Islet precursor cell (in vitro differentiated cells): ENCODE data around the gene SCN8A.

Experiments used
- DNase-seq: peaks from one replicate; pipeline ENCODE4 v3.0.0-alpha.2; 2018

The SCN8A gene

GRCh38 chr12:51675071-51675803, 84.2 kb downstream of the SCN8A start:
- DNase-seq, result no peak

DNA sequence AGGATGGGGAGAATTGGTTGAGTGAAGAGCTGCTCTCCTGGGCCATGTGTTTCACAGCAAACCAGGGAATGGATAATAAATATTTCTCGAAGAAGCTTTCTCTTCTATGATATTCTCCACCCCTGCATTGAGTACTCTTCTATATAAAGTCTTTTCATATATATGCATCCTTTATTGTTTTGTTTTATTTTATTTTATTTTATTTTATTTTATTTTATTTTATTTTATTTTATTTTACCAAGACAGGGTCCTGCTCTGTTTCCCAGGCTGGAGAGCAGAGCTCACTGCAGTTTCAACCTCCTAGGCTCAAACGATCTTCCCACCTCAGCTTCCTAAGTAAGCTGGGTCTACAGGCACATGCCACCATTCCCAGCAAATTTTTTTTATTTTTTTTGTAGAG, 85.8 kb downstream of the SCN8A start:
- no peak for DNase-seq

- DNase-seq, result no peak
Measured at GRCh38 chr12:51677284-51677968, 86.4 kb downstream of the SCN8A start.

DNA sequence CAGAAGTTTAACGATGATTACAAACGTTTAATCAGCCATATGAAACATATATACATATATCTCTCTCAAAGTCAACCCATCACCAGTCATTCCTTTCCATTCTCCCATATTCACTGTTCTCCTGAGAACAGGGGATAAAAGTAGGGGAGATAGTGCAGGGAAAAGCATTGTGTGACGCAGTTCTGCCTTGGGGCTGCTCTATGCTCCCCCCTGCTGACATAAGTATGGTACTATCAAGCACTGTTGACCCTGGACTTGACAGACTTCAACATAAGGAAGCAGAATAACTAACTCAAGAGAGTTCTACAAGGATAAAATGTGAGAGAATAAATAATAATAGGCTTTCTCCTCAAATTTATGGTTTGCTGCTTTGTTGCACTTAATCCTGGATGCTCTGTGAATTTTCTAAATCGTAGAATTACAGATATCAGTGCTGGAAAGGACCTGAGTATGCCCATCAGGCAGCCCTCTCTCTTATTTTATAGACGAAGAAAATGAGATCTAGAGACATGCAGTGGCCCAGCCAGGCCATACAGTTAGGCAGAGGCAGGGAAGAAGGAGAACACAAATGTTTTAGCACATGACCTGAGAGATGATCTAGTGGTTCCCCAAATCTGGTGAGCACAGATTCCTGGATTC, 87.2 kb downstream of the SCN8A start:
- DNase-seq, result peak; percentile 73

- DNase-seq, result no peak
Measured at GRCh38 chr12:51682981-51683380, 91.9 kb downstream of the SCN8A start.

- no peak for DNase-seq
Measured at GRCh38 chr12:51683763-51684357, 92.8 kb downstream of the SCN8A start.

- DNase-seq, result no peak
Measured at GRCh38 chr12:51686727-51687126, 95.7 kb downstream of the SCN8A start.

- no peak for DNase-seq
Measured at GRCh38 chr12:51687177-51687576, 96.1 kb downstream of the SCN8A start.

DNA sequence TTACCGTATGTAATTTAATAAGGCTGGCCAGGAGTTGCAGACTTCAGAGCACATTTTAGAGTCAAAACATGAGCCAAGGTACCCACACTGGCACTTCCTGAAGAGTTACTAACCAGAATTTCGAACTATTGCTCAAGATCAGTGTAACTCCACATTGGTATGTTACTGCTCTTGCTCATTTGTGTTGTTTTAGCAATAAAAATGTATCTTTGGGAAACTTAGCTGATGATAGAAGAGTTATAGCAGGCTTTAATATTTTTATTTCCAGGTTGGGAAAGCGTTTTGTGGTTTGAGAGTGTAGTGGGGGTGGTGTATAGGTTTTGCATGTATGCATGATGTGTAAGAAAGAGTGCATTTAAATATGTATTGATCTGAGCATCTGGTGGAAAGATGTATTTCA, 96.6 kb downstream of the SCN8A start:
- no peak for DNase-seq

- DNase-seq, result no peak
Measured at GRCh38 chr12:51689983-51690382, 99.0 kb downstream of the SCN8A start.

GRCh38 chr12:51692016-51692415, 101.0 kb downstream of the SCN8A start:
- no peak for DNase-seq

DNA sequence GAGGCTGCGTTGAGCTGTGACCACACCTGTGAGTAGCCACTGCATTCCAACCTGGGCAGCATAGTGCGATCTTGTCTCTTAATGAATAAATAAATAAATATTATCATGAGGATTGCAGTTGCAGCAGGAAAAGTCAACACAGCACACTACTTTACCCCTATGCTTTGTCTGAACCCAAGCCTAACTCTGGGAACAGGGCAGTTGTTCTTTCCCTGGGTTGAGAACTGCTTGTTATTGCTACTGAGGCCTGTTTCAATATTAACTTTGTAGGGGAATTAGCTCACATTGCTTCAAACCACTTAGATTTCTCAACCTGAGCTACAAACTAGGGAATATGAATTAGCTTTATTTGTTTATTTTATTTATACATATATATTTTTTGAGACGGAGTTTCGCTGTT, 102.5 kb downstream of the SCN8A start:
- no peak for DNase-seq

- DNase-seq, result no peak
Measured at GRCh38 chr12:51694146-51694545, 103.1 kb downstream of the SCN8A start.

- no peak for DNase-seq
Measured at GRCh38 chr12:51695241-51696010, 104.4 kb downstream of the SCN8A start.

- no peak for DNase-seq
Measured at GRCh38 chr12:51699219-51699618, 108.2 kb downstream of the SCN8A start.

GRCh38 chr12:51700887-51701286, 109.9 kb downstream of the SCN8A start:
- DNase-seq, result no peak

DNA sequence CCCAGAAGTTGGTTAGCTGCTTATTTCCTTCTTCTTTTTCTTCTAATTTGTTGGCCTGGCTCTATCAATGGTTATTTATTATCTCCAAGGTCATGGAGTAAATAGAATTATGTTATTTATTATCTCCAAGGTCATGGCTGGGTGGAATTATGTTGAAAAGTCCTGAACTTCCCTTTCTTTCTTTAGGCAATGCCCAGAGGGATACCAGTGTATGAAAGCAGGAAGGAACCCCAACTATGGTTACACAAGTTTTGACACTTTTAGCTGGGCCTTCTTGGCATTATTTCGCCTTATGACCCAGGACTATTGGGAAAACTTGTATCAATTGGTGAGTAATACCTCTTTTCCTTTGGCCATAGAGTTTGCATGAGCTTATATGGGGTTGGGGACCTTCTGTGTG, 111.6 kb downstream of the SCN8A start:
- DNase-seq, result no peak

DNA sequence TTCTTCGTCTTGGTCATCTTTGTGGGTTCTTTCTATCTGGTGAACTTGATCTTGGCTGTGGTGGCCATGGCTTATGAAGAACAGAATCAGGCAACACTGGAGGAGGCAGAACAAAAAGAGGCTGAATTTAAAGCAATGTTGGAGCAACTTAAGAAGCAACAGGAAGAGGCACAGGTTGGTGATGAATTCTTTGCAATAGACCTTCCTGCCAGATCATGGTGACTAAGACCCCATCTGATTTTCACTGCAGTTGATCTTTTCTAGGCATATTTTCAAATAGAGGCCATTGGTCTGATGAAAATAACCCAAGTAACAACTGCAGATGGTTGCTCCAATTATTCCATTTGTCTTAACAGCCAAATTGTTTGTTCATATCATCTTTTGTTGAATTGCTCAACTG, 114.4 kb downstream of the SCN8A start:
- DNase-seq, result no peak

DNA sequence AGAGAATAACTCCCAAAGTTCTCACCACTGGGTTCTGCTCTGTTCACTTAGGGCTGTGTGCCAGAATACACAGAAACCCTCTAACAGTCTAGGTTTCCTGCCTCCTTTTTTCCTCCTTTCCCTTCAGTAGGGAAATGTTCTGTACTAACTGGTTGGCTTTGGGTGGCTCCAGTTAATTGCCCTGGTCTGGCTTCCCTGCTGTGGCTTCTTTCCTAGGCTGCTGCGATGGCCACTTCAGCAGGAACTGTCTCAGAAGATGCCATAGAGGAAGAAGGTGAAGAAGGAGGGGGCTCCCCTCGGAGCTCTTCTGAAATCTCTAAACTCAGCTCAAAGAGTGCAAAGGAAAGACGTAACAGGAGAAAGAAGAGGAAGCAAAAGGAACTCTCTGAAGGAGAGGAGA, 115.2 kb downstream of the SCN8A start:
- no peak for DNase-seq

DNA sequence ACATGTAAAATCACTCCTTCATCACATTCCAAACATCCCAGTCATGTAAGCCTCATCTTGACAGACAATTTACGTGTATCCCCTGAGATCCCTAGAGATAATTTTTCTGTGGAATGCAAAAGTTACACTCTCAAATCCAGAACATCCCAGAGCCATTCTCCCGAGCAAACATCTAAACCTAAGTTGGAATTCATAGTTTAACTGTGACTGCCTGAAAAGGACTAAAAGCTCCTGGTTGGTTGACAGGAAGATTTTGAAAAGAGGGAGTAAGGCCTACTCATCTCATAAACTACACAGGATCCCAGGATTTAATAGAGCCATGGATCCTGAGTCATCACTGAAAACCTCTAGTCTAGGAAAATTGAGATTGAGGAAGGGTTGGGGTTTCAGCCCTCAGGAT, 123.6 kb downstream of the SCN8A start:
- no peak for DNase-seq

- DNase-seq, result no peak
Measured at GRCh38 chr12:51717326-51717925, 126.4 kb downstream of the SCN8A start.

GRCh38 chr12:51721282-51721940, 130.4 kb downstream of the SCN8A start:
- peak; percentile 81 for DNase-seq
